K562 (cell line): Measurements from ENCODE around the gene PLXNB1. TPM values are rescaled to one million over a fixed set of nuclear protein-coding genes. Genes with fewer than 3 reads are reported as not detected.

ENCODE experiments used
- ATAC-seq: fragments of 200-7000 bp; cut with Tn5 transposase; 3 replicates; pipeline ENCODE4 v1.9.1; 2020; ENCODE audit warnings: moderate library complexity
- BruUV-seq: library from RNA; stranded (reverse); fragments of 400-500 nt; replicated peaks from 2 replicates; lab custom pipeline; 2021; lab: Mats Ljungman, UMichigan
- CTCF ChIA-PET: fragments of 300-600 bp; formaldehyde crosslinking; extraction: SDS; loops from one replicate; lab custom pipeline; 2021; ENCODE audit warnings: low intra/inter-chr PET ratio; lab: Yijun Ruan, JAX
- POLR2A ChIA-PET: fragments of 300-600, 350-650 bp; sonication (Branson Sonifier 250); formaldehyde crosslinking; extraction: SDS; loops from one replicate; lab custom pipeline; 2021; ENCODE audit warnings: antibody characterized with exemption, inconsistent platforms; lab: Yijun Ruan, JAX
- DNase-seq, 4 experiments: peaks; one replicate each; pipeline versions ENCODE4 v3.0.0 to v3.0.0-alpha.2; 2011 to 2018; ENCODE audit warnings: low spot score in 3 of 4, mixed read lengths in 3 of 4; ENCODE audit errors: extremely low read depth in 1 of 4
- FAIRE-seq: peaks from 2 replicates; lab custom pipeline; 2011; peaks lifted over from hg19 to GRCh38; lab: Jason Lieb, UNC
- H2AFZ ChIP-seq: 2 replicates; pipeline ENCODE4 v1.6.0; 2011; ENCODE audit warnings: low read depth, low read length, control low read depth, inconsistent platforms
- H3K27ac ChIP-seq: fragments of 200-600 bp; 3 replicates; pipeline ENCODE4 v1.8.0; 2011; ENCODE audit warnings: low read depth, mild to moderate bottlenecking, control low read depth, inconsistent platforms, low read length, moderate library complexity, mixed read lengths; ENCODE audit errors: extremely low read depth
- H3K27me3 ChIP-seq, 2 experiments: fragments of 300-600 bp in 1 of 2; 2 replicates in 1 of 2; 3 replicates in 1 of 2; pipeline versions ENCODE4 v1.6.0 to v1.8.0; 2011; ENCODE audit warnings: inconsistent platforms in 2 of 2, low read length in 2 of 2, mild to moderate bottlenecking in 1 of 2, mixed read lengths in 1 of 2, moderate library complexity in 1 of 2; ENCODE audit not compliant: control insufficient read depth in 2 of 2, insufficient read depth in 2 of 2
- H3K36me3 ChIP-seq: fragments of 300-600 bp; 3 replicates; pipeline ENCODE4 v1.8.0; 2011; ENCODE audit warnings: mild to moderate bottlenecking, low read length, inconsistent platforms; ENCODE audit not compliant: control insufficient read depth, insufficient read depth
- H3K4me1 ChIP-seq, 2 experiments: fragments of 200-600 bp in 1 of 2; replicated peaks in 1 of 2; 2 replicates in 1 of 2; 3 replicates in 1 of 2; pipeline versions ENCODE4 v1.5.1 to v1.8.0; 2011; ENCODE audit warnings: inconsistent platforms in 2 of 2, low read length in 2 of 2, mild to moderate bottlenecking in 1 of 2, mixed read lengths in 1 of 2, moderate library complexity in 1 of 2; ENCODE audit not compliant: control insufficient read depth in 2 of 2, insufficient read depth in 2 of 2
- H3K4me2 ChIP-seq: 2 replicates; pipeline ENCODE4 v1.6.1; 2011; ENCODE audit warnings: low read length, control low read depth, inconsistent platforms, mixed read lengths; ENCODE audit not compliant: insufficient read depth
- H3K4me3 ChIP-seq: fragments of 200-600 bp; sonication (generic), shearing (Covaris generic); 2 replicates; pipeline ENCODE4 v1.5.1; 2016; ENCODE audit warnings: control low read depth, inconsistent platforms
- H3K79me2 ChIP-seq: fragments of 200-600 bp; 3 replicates; pipeline ENCODE4 v1.8.0; 2011; ENCODE audit warnings: low read length, inconsistent platforms; ENCODE audit not compliant: control insufficient read depth, insufficient read depth
- H3K9ac ChIP-seq, 2 experiments: 2 replicates each; pipeline versions ENCODE4 v1.6.0 to v1.6.1; 2011; ENCODE audit warnings: low read depth in 2 of 2, low read length in 2 of 2, control low read depth in 1 of 2, inconsistent platforms in 1 of 2, mild to moderate bottlenecking in 1 of 2, mixed read lengths in 1 of 2; ENCODE audit not compliant: insufficient read depth in 1 of 2
- H3K9me1 ChIP-seq: one replicate; pipeline ENCODE4 v1.6.0; 2011; ENCODE audit warnings: inconsistent platforms, mild to moderate bottlenecking, low read length, moderate library complexity; ENCODE audit not compliant: control insufficient read depth, insufficient read depth
- H3K9me3 ChIP-seq: replicated peaks from 2 replicates; pipeline ENCODE4 v1.5.1; 2011; ENCODE audit warnings: low read depth, low read length, inconsistent platforms; ENCODE audit not compliant: control insufficient read depth, insufficient read depth
- H4K20me1 ChIP-seq: replicated peaks from 2 replicates; pipeline ENCODE4 v1.6.1; 2011; ENCODE audit warnings: low read length, inconsistent platforms, mixed read lengths; ENCODE audit not compliant: control insufficient read depth, insufficient read depth
- CREBBP ChIP-seq: IDR thresholded peaks from one replicate; pipeline ENCODE4 v1.6.1; 2012; ENCODE audit warnings: low read depth, mild to moderate bottlenecking, control low read depth, inconsistent platforms, low read length
- HNRNPK ChIP-seq: fragments of 200-400 bp; formaldehyde crosslinking; IDR thresholded peaks from one replicate; pipeline ENCODE4 v1.6.1; 2018; ENCODE audit warnings: mild to moderate bottlenecking, low read depth, low read length; ENCODE audit not compliant: poor library complexity, severe bottlenecking
- NR2C1 ChIP-seq, 2 experiments: fragments of 450-650 bp; IDR thresholded peaks; 2 replicates each; pipeline ENCODE4 v1.6.1; 2017; ENCODE audit warnings: mild to moderate bottlenecking in 2 of 2, antibody characterized with exemption in 1 of 2, inconsistent platforms in 1 of 2, missing compliant biosample characterization in 1 of 2, missing genetic modification characterization in 1 of 2
- NR3C1 ChIP-seq: sonication (generic); formaldehyde crosslinking; IDR thresholded peaks from 2 replicates; pipeline ENCODE4 v1.8.1; 2022; ENCODE audit warnings: missing genetic modification reagents
- PHTF2 ChIP-seq: fragments of 250-450 bp; sonication (Bioruptor Pico); IDR thresholded peaks from 2 replicates; pipeline ENCODE4 v1.5.0; 2021; ENCODE audit warnings: mild to moderate bottlenecking
- PYGO2 ChIP-seq: fragments of 450-650 bp; IDR thresholded peaks from 2 replicates; pipeline ENCODE4 v1.6.1; 2016; ENCODE audit warnings: mild to moderate bottlenecking, missing genetic modification characterization, moderate library complexity, missing compliant biosample characterization
- RFX1 ChIP-seq: fragments of 450-650 bp; IDR thresholded peaks from 2 replicates; pipeline ENCODE4 v1.6.1; 2016; ENCODE audit warnings: mild to moderate bottlenecking, moderate library complexity
- ZNF134 ChIP-seq: fragments of 250-450 bp; sonication (Bioruptor Pico); conservative IDR thresholded peaks from 2 replicates; pipeline ENCODE4 v1.4.0; 2020
- ZNF639 ChIP-seq, 2 experiments: fragments of 200-800 bp in 1 of 2; sonication (Bioruptor generic) in 1 of 2; sonication (generic) in 1 of 2; formaldehyde crosslinking in 1 of 2; IDR thresholded peaks in 1 of 2; conservative IDR thresholded peaks in 1 of 2; 2 replicates each; pipeline versions ENCODE4 v1.5.0 to v1.6.1; 2016 to 2020; ENCODE audit warnings: missing compliant biosample characterization in 1 of 2, missing genetic modification characterization in 1 of 2, missing genetic modification reagents in 1 of 2
- WGBS: fragments of 100-300 bp; shearing (Covaris generic); methylation state at CpG from one replicate; pipeline ENCODE4 v1.1.6; 2016; ENCODE audit warnings: low coverage, mixed read lengths; ENCODE audit not compliant: insufficient coverage; ENCODE audit errors: missing lambda C conversion rate; 5-methylcytosine and 5-hydroxymethylcytosine counted together
- in situ Hi-C: fragments of 300-500 bp; cut with MboI; formaldehyde crosslinking; loops from 4 replicates; pipeline ENCODE4 v1.15.0; 2018; ENCODE audit warnings: inconsistent platforms, mixed read lengths
- intact Hi-C: fragments of 100-400 bp; cut with micrococcal nuclease; formaldehyde crosslinking; loops from 2 replicates; pipeline ENCODE4 v1.14.2; 2022
- polyA plus RNA-seq, 8 experiments: library from polyadenylated mRNA; depleted of rRNA in 4 of 8; stranded (reverse) in 5 of 8; unstranded in 3 of 8; fragments of >200 nt; fragmentation: Nextera tagmentation in 2 of 8; fragmentation: Illumina TruSeq in 1 of 8; extraction: Ambion mirVana in 2 of 8; extraction: Trizol in 1 of 8; gene quantifications; 2 replicates each; pipeline versions ENCODE4 v1.2.1 to v1.2.3, GENCODE V29; 2011 to 2014; ENCODE audit warnings: inconsistent platforms in 1 of 8, missing spikeins in 1 of 8
- total RNA-seq, 7 experiments: library from RNA; depleted of rRNA in 6 of 7; stranded (reverse); fragments of >200 nt in 6 of 7; fragmentation: Illumina TruSeq in 2 of 7; extraction: Trizol in 2 of 7; gene quantifications; 2 replicates each; pipeline versions ENCODE4 v1.2.1 to v1.2.3, GENCODE V29; 2011 to 2021; ENCODE audit warnings: low replicate concordance in 1 of 7
- TF ChIP-seq, protein P1 (sequence below), 2 experiments: fragments of 450-650 bp; IDR thresholded peaks; 2 replicates each; pipeline ENCODE4 v1.6.1; 2016
- TF ChIP-seq, protein P2 (sequence below): fragments of 450-650 bp; formaldehyde crosslinking; IDR thresholded peaks from 2 replicates; pipeline ENCODE4 v1.4.0; 2020; ENCODE audit warnings: mild to moderate bottlenecking

Gene PLXNB1
- total and polyA plus RNA-seq, 9 of the 15 experiments (the other 6 are each of a cell fraction or from before 2014, with no cell fraction given), result 0.17 to 17.4 (median 6.0) TPM

DNA sequence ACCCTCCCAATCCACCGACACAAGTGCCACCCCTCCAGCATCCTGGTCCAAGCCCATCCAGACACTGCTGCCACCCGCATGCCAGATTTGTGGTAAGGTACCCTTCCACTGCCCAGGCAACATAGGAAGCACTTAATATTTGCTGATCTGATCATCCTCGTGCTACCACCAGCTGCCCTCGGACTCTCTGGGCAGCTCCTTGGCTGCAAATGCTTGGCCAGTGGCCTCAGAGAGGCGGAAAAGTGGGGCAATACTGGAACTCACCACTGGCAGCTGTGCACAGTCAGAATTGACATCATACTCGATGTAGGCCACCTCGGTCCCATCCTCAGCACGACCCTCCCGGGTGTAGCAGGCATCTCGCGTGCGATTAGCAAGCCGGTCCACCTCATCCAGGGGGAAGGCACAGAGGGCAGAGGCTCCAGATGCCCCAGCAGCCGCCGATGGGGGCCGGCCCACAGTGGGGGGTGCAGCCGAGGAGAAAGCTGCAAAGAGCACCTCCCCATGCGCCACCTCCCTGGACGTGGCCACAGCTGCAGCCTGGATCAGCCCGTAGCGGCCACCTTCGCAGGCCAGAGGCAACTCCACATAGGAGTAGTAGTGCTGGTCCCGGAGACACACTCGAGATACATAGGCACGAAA is 6.5 kb downstream of the PLXNB1 start:
- Histone ChIP-seq H3K9ac (no peak overlapping the region; a peak in 1 of 4 replicates), H3K9me3 (no peaks in the 10 kb centered on the region), H3K4me1 (peaks cover 0 to 27% of the 10 kb centered on the region in 2 experiments; a peak in 2 of 5 replicates), H3K27me3 (no peaks in the 10 kb centered on the region), H3K4me3 (no peak overlapping the region), H2AFZ (no peak overlapping the region), H4K20me1 (no peaks in the 10 kb centered on the region), H3K36me3 (no peaks in the 10 kb centered on the region), H3K9me1 (no peaks in the 10 kb centered on the region), H3K4me2 (no peak overlapping the region), H3K27ac (no peak overlapping the region), H3K79me2 (no peaks in the 10 kb centered on the region)
- intact Hi-C loops (no loop called here), in situ Hi-C loops (no loop called here)
- 76% methylated on average over 22 of the region's 25 CpGs for WGBS
- POLR2A ChIA-PET, result interaction anchor here (0.6 to 1.4 kb wide), 4 partner anchors 13 to 25 kb away, joined by 3 to 4 read pairs (median 3); partner anchors contain the start of gene ATRIP
- ATAC-seq (no peak), DNase-seq (no peak), FAIRE-seq (no peak)
- CTCF ChIA-PET, result no interaction called here
- no TSS peak for BruUV-seq
- TF ChIP-seq RFX1 (no peak), PHTF2 (CRISPR knock-in tag) (no peak), HNRNPK (no peak), NR2C1 (IDR thresholded peaks at IDR 0.05) (no peak), NR2C1 (tag; IDR thresholded peaks at IDR 0.05) (no peak), ZNF639 (CRISPR knock-in tag; conservative IDR thresholded peaks at IDR 0.05 in 1 of 2, IDR thresholded peaks at IDR 0.05 in 1 of 2) (no peak), ZNF134 (CRISPR knock-in tag) (no peak), NR3C1 (CRISPR knock-in tag) (no peak), CREBBP (no peak), PYGO2 (tag) (no peak)
- TF ChIP-seq, protein P1, sequence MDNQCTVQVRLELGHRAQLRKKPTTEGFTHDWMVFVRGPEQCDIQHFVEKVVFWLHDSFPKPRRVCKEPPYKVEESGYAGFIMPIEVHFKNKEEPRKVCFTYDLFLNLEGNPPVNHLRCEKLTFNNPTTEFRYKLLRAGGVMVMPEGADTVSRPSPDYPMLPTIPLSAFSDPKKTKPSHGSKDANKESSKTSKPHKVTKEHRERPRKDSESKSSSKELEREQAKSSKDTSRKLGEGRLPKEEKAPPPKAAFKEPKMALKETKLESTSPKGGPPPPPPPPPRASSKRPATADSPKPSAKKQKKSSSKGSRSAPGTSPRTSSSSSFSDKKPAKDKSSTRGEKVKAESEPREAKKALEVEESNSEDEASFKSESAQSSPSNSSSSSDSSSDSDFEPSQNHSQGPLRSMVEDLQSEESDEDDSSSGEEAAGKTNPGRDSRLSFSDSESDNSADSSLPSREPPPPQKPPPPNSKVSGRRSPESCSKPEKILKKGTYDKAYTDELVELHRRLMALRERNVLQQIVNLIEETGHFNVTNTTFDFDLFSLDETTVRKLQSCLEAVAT (IDR thresholded peaks at IDR 0.05), result no peak
- TF ChIP-seq, protein P2, sequence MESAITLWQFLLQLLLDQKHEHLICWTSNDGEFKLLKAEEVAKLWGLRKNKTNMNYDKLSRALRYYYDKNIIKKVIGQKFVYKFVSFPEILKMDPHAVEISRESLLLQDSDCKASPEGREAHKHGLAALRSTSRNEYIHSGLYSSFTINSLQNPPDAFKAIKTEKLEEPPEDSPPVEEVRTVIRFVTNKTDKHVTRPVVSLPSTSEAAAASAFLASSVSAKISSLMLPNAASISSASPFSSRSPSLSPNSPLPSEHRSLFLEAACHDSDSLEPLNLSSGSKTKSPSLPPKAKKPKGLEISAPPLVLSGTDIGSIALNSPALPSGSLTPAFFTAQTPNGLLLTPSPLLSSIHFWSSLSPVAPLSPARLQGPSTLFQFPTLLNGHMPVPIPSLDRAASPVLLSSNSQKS (CRISPR knock-in tag), result no peak
